Measurements from ENCODE around the gene ROBO1. TPM values are rescaled to one million over a fixed set of nuclear protein-coding genes. Genes with fewer than 3 reads are reported as not detected.

ROBO1 gene
- total RNA-seq, 1 donor from 2014 or later, result 0.11 TPM

DNA sequence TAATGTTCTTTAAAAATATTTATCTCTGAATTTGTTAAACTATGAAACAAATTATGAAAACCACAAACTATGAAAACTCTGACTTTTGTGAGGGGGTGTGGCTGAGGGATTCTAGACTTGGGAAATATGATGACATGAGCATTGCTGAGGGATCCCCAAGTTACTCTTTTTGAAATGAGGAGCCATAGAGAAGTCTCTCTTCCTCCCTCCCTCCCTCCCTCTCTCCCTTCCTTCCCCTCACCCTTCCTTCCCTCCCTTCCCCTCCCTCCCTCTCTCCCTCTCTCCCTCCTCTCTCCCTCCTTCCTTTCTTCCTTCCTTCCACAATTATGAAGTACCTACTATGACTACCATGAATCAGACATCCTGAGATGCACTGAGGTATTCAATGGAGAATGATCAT is 673.1 kb downstream of the ROBO1 start:
- intact Hi-C loops (cut with micrococcal nuclease), result no loop called here

DNA sequence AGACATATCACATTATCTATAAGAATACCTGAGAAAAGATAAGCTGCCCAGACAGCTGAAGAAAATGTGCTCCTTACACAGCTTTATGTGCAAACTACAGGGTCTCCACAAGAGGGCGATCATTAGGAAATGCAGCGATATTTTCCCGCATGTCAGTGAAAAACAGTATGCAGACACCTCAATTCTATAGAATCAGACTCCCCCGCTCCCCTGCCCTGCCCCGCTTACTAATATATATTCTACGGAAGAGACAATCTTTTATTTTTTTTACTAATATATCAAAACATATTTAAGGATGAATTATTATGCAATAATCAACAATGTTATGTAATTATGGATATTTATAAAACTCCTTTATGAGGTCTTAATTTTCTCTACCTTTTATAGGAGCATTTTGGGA is 681.3 kb downstream of the ROBO1 start:
- intact Hi-C loops (cut with micrococcal nuclease), result no loop called here

DNA sequence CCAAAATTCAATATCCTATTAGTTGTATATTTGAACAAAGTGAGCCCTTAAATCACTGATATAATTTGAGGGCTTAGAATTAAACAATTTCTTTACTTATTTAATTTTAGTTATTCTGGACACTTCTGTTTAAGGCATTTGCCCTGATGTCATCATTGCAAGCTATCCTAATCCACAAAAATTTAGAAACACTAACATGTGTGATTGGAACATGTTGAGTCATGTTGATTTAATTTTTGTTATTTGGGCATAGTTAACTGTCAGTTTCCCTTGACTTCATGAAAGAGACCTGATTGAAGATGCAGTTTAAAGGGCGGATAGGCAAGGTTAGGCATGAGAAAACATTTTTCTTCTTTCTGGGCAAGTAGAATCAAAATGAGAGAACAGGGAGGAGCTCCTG is 682.6 kb downstream of the ROBO1 start:
- intact Hi-C loops (cut with micrococcal nuclease), result no loop called here

DNA sequence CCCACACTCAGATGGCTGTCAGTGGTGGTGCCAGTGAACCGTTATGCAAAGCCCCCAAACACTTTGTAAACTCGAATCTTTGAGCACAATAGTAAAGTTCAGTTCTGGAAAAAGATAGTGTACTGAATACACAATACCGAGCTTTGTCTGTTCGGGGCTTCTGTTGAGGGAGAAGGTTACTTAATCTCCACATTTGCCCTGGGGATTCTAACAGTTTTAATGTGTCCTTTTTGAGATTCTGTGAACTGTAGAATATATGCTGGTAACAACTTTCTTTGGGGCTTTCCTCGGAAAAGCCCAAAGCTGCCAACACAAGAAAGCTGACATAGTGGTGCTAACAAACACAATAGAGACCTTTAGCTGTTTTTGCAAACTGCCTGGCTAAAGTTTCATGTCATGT is 686.5 kb downstream of the ROBO1 start:
- intact Hi-C loops (cut with micrococcal nuclease), result no loop called here

DNA sequence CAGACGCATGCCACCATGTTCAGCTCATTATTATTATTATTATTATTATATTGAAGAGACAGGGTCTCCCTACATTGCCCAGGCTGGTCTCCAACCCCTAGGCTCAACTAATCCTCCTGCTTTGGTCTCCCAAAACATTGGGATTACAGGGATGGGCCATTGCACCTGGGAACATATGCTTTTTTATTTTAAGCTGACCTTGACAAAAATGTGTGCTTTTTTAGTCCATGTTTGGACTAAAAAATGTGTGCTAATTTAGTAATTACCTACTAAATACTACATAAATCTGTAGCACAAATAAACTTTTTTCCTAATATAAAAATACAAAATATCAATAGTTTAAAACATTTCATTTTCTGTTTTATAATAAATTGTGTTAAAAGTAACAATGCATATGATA is 693.2 kb downstream of the ROBO1 start:
- intact Hi-C loops (cut with micrococcal nuclease), result no loop called here

DNA sequence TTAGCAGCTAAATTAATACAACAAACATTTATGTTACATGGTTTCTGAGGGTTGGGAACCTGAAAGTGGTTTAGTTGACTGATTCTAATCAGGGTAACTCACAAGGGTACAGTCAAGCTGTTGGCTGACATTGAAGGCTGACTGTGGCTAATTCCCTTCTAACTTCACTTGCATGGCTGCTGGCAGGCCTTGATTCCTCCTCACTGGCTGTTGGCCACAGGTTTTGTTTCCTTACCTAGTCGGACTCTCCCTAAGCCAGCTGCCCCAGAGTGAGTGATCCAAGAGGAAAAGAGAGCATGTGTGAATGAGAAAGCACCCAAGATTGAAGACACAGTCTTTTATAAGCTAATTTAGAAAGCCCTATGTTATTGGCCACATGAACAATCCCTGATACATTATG is 700.1 kb downstream of the ROBO1 start:
- intact Hi-C loops (cut with micrococcal nuclease), result no loop called here

DNA sequence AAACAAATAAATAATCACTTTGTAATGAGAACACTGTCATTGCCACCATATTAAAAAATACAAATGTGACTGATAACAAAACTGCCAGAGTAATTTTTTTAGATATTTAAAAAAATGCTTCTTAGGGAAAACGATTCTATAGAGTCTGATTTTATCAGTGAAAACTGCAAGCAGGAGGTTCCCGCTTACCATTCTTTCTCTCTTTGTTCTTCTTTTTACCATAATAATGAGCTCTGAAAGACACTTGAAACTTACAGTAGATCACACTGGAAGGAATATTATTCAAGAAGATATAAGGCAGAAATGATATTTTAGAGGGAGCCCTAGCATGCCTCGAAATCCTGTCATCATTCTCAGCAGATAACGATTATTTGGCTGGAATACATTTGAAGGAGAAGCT is 701.3 kb downstream of the ROBO1 start:
- intact Hi-C loops (cut with micrococcal nuclease), result no loop called here

DNA sequence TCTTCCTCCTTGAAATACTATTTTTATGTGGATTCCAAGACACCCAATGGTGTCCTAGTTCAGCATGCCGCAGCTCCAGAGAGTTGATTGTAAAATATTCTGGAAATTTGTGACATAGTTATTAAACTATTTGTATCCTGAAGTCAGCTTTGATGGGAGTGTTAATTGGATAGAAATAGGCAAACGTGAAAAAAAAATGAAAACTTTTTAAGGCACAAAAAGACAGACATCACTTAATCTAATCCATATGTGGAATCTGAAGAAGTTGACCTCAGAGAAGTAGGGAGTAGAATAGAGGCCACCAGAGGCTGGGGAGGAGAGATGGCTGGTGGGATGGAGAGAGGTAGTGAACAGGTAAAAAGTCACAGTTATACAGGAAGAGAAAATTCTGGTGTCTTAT is 704.2 kb downstream of the ROBO1 start:
- intact Hi-C loops (cut with micrococcal nuclease), result no loop called here

DNA sequence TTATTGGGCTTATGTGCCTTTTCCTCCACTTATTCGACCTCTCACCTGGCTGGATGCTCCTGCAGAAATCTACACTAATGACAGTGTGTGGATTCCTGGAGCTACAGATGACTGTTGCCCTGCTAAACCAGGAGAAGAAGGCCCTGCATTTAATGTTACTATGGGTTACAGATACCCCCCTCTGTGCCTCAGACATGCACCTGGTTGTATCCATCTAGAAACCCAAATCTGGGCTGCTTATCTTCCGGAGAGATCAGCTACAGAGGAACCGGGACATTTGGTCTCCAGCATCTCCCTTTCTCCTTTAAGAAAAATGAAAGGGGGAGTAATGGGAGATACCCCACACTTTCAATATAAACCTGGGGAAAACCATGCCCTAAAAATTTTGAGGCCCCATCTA is 710.0 kb downstream of the ROBO1 start:
- intact Hi-C loops (cut with micrococcal nuclease), result no loop called here

DNA sequence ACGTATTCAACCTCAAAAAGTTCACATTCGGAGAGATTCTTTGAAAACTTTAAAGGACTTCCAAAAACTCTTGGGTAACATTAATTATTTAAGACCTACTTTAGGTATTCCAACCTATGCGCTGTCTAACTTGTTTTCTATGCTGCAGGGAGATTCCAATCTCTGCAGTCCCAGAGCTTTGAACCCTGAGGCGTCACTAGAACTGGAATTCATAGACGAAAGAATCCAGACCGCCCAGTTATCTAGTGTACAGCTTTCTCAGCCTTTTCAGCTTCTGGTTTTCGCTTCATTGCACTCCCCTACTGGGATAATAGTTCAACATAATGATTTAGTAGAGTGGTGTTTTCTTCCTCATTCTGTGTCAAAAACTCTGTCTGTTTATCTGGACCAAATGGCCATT is 711.3 kb downstream of the ROBO1 start:
- intact Hi-C loops (cut with micrococcal nuclease), result no loop called here

DNA sequence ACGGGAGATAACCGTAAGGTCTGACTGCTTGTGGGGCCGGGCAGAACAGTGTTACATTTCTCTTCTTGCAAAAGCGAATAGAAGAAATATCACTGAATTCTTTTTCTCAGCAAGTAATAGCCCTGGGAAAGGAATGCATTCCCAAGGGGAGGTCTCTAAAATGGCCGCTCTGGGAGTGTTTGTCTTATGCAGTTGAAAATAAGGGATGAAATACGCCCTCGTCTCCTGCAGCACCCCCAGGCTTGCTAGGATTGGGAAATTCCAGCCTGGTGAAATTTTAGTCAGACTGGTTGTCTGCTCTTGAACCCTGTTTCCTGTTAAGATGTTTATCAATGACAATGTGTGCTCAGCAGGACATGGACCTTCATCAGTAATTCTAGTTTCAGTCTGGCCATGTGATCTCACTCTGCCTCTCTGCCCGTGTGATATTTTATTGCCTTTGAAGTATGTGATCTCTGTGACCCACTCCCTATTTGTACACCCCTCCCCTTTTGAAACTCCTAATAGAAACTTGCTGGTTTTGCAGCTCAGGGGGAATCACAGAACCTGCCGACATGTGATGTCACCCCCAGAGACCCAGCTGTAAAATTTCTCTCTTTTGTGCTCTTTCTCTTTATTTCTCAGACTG is 715.6 kb downstream of the ROBO1 start:
- intact Hi-C loops (cut with micrococcal nuclease), result no loop called here

DNA sequence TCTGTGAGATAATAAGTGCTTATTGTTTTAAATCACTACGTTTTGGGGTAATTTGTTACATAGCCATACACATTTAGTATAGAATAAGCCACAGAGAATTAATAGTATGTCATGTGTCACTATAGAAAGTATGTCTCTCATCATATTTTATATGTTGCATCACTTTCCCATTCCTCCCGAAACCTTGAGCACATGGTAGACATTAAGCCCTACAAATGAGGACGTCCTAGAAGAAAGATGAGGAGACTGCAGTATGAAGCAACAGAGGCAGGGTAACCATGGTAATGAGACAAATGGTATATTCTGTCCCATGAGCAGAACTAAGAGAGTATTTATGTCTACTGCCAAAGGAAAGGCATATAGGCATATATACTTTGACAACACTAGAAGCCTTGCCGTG is 720.2 kb downstream of the ROBO1 start:
- intact Hi-C loops (cut with micrococcal nuclease), result no loop called here

DNA sequence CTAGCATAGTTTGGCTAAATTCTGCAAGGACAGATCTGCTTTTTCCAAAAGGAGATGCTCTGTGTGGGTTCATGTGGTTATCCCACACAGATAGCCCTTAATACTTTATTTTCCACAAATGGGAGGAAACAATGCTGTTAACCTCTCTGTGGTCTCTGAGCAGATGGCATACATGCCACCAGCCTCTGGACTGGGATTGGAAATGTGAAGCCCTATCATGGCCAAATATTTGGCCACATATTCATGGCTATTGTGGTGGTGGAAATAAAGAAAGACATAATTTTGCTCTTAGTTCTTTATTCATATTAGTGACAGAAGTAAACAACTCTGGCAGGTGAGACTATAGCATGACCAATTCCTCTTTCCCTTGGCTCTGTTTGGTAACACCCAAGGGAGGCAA is 726.2 kb downstream of the ROBO1 start:
- intact Hi-C loops (cut with micrococcal nuclease), result no loop called here

DNA sequence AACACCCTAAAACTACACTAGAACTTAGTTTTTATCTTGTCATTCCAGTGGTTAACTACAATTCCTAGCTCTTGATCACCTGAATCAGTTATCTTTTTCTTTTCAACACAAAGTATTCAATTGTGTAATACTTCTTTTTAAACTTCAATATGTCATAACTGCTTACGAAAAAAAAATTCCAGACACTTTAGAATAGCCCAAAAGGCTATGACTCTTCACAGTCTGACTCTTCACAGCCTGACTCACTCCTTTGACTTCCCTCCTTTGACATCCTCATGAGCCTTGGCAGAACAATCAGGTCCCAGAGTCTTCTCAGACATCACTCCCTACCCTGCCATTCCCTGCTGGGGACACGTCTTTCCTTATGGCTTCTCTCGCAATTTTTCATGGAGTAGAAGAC is 727.1 kb downstream of the ROBO1 start:
- intact Hi-C loops (cut with micrococcal nuclease), result no loop called here

DNA sequence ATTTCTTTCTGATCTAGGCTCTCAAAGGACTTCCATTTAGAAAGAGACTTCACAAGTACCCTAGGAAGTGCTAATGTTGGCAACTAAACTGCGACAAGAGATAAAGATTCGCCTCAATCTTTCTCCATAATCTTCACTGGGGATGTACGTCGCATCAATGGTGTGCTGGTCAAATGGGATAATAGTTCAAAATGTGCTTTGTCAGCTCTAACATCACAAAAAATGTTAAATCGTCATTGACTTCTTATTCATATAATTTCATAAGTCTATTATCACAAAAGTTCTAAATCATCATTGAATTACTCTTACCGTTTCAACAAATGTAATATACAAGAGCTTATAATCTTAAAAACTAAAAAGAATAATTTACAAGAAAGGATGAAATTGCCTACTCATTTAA is 727.7 kb downstream of the ROBO1 start:
- intact Hi-C loops (cut with micrococcal nuclease), result no loop called here

DNA sequence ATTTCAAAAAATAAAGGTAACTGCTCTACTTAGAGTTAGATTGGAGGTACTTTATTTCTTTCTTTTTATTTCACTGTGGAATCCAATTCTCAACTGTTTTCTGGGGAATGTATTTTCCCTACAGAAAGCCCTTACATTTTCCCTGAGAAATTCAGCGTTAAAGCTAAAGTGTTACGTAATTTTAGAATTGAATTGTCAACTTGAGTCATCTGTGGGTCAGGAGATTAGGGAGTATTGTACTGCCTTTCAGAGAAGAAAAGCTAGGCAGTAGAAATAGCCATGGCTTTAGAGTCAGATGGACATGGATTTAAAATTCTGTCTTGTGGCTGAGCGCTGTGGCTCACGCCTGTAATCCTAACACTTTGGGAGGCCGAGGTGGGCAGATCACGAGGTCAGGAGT is 728.6 kb downstream of the ROBO1 start:
- intact Hi-C loops (cut with micrococcal nuclease), result no loop called here

DNA sequence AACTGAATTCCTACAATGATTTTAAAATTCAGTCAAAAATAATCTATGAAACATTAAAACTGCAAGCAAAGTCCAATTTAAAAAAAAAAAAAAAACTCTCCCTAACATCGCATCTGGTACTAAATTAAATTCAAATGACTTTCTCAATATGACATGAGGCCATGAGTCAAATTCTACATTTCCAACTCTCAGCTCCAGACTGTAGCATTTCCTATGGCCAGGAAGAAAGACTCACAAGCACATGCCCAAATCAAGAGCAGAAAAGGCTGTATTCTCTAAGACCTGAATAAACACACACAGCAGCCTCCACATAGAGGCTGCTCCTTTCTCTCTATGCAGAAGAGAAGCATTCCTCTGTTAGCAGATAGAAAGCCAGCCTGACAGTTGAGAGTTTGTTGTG is 729.2 kb downstream of the ROBO1 start:
- intact Hi-C loops (cut with micrococcal nuclease), result no loop called here

DNA sequence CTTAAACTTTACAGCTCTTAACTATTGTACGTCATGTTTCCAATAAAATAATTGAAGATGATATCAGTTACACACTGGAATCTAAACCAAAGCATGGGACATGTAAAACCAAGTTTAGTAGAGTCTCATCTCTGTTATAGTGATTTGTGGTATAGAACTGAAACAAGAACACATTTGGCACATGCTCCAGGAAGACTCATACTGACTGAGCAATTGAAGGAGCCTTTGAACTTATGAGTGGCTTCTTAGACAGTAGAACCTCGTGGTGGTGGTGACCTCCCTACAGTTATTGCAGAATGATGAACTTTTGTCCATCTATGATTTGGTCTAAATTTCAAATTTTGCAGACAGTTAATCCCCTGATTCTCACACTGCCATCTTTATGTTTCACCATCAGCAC is 729.7 kb downstream of the ROBO1 start:
- intact Hi-C loops (cut with micrococcal nuclease), result no loop called here

DNA sequence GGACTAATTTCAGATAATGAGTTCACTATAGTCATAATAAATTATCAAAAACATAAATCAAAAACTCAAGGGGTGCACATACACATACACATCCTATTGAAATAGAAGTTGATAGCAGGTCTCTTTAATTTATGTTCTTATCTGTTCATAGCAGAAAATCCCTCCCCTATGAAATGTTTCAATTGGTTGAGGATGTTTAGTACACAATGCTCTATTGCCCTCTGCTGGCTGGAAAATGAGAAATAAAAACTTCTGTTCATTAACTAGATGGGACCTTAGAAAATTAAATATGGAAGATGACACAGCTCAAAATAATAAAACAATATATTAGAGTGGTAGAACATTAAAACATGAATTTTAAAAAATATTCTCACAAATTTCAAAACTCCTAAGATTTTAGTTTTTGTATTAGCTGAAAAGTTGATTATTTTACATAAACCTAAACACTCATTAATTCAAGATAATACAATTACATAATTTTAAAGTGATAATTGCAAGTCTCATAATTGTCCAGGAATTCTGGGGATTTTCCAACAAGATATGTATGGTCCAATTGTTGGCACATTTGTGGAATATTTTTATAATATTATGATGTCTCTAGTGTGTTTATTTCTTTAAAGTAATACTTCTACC is 735.0 kb downstream of the ROBO1 start:
- intact Hi-C loops (cut with micrococcal nuclease), result no loop called here

DNA sequence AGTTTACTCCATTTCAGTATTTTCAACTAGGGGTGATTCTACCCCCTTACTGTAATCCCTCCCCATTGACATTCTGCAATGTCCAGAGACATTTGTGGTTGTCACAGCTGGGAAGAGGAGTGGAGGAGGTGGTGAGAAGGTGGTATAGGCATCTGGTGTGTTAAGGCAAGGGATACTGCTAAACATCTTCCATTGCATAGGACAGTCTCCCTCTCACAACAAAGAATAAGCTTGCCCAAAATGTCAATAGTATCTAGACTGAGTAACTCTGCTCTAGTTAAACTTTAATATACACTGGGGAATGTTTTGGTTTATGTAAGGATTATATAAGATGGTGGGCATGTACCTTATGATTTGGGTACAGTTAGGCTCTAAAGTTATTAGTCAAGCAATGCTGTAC is 737.6 kb downstream of the ROBO1 start:
- intact Hi-C loops (cut with micrococcal nuclease), result no loop called here

DNA sequence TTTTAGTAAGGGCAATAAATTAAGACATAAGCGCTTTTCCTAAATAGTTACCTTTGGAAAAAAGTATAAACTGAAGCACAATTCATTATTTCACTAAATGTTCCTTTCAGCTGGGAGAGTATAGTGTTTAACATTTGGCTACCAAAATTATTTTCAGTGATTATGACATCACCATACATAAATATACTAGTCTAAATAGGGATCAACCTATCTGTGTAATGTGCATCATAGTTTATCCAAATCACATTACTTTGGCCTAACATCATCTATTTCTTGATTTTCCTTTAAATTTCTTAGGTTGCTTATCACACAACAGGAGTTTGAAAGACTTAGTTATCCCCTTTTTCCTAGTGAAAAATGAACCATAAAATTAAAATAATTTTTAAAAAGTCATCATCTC is 738.9 kb downstream of the ROBO1 start:
- intact Hi-C loops (cut with micrococcal nuclease), result no loop called here

DNA sequence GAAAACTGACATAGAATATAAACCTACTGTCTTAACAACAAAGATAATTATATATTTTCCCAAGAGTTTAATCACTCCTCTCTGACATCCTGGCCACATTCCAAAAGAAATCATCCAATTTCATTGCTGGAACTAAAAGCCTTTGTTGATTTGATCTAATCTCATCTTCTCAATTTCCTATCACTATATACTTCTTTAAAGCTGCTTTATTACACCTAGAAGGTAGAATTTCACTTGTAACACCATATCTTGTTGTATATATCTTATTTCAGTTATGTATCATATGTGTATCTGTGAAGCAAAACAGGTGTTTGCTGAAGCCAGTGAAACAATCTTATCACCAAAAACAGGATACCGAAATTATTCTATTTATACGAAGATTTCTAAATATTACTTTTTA is 740.2 kb downstream of the ROBO1 start:
- intact Hi-C loops (cut with micrococcal nuclease), result no loop called here

DNA sequence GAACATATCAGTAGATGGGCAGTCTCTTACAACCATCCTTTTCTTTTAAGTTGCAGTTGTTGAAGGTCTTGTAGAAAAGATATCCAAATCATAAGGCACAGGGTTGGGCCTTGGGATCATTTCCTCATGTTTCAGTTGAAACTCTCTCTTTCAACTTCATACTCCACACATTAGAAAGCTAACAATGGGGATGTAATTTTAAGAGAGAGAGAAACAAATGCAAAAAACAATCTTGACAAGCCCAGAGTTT is 747.9 kb downstream of the ROBO1 start:
- intact Hi-C loops (cut with micrococcal nuclease), result no loop called here

All from T-helper 2 cell treated with Interferon-gamma antibody and Interleukin-4, amounts not matched to agents 100 ng/mL and 5 ng/mL, for 36 hours (primary cell).